K562 (cell line): ENCODE data around the gene RCOR3. TPM values are rescaled to one million over a fixed set of nuclear protein-coding genes. Genes with fewer than 3 reads are reported as not detected.

Experiments used
- ATAC-seq: fragments of 200-7000 bp; cut with Tn5 transposase; 3 replicates; pipeline ENCODE4 v1.9.1; 2020; ENCODE audit warnings: moderate library complexity
- BruUV-seq: library from RNA; stranded (reverse); fragments of 400-500 nt; replicated peaks from 2 replicates; lab custom pipeline; 2021; lab: Mats Ljungman, UMichigan
- CTCF ChIA-PET: fragments of 300-600 bp; formaldehyde crosslinking; extraction: SDS; loops from one replicate; lab custom pipeline; 2021; ENCODE audit warnings: low intra/inter-chr PET ratio; lab: Yijun Ruan, JAX
- POLR2A ChIA-PET: fragments of 300-600, 350-650 bp; sonication (Branson Sonifier 250); formaldehyde crosslinking; extraction: SDS; loops from one replicate; lab custom pipeline; 2021; ENCODE audit warnings: antibody characterized with exemption, inconsistent platforms; lab: Yijun Ruan, JAX
- DNase-seq, 4 experiments: peaks; one replicate each; pipeline versions ENCODE4 v3.0.0 to v3.0.0-alpha.2; 2011 to 2018; ENCODE audit warnings: low spot score in 3 of 4, mixed read lengths in 3 of 4; ENCODE audit errors: extremely low read depth in 1 of 4
- FAIRE-seq: peaks from 2 replicates; lab custom pipeline; 2011; peaks lifted over from hg19 to GRCh38; lab: Jason Lieb, UNC
- H2AFZ ChIP-seq: 2 replicates; pipeline ENCODE4 v1.6.0; 2011; ENCODE audit warnings: low read depth, low read length, control low read depth, inconsistent platforms
- H3K27ac ChIP-seq: fragments of 200-600 bp; 3 replicates; pipeline ENCODE4 v1.8.0; 2011; ENCODE audit warnings: low read depth, mild to moderate bottlenecking, control low read depth, inconsistent platforms, low read length, moderate library complexity, mixed read lengths; ENCODE audit errors: extremely low read depth
- H3K27me3 ChIP-seq, 2 experiments: fragments of 300-600 bp in 1 of 2; 2 replicates in 1 of 2; 3 replicates in 1 of 2; pipeline versions ENCODE4 v1.6.0 to v1.8.0; 2011; ENCODE audit warnings: inconsistent platforms in 2 of 2, low read length in 2 of 2, mild to moderate bottlenecking in 1 of 2, mixed read lengths in 1 of 2, moderate library complexity in 1 of 2; ENCODE audit not compliant: control insufficient read depth in 2 of 2, insufficient read depth in 2 of 2
- H3K36me3 ChIP-seq: fragments of 300-600 bp; 3 replicates; pipeline ENCODE4 v1.8.0; 2011; ENCODE audit warnings: mild to moderate bottlenecking, low read length, inconsistent platforms; ENCODE audit not compliant: control insufficient read depth, insufficient read depth
- H3K4me1 ChIP-seq, 2 experiments: fragments of 200-600 bp in 1 of 2; replicated peaks in 1 of 2; 2 replicates in 1 of 2; 3 replicates in 1 of 2; pipeline versions ENCODE4 v1.5.1 to v1.8.0; 2011; ENCODE audit warnings: inconsistent platforms in 2 of 2, low read length in 2 of 2, mild to moderate bottlenecking in 1 of 2, mixed read lengths in 1 of 2, moderate library complexity in 1 of 2; ENCODE audit not compliant: control insufficient read depth in 2 of 2, insufficient read depth in 2 of 2
- H3K4me2 ChIP-seq: 2 replicates; pipeline ENCODE4 v1.6.1; 2011; ENCODE audit warnings: low read length, control low read depth, inconsistent platforms, mixed read lengths; ENCODE audit not compliant: insufficient read depth
- H3K4me3 ChIP-seq: fragments of 200-600 bp; sonication (generic), shearing (Covaris generic); 2 replicates; pipeline ENCODE4 v1.5.1; 2016; ENCODE audit warnings: control low read depth, inconsistent platforms
- H3K79me2 ChIP-seq: fragments of 200-600 bp; 3 replicates; pipeline ENCODE4 v1.8.0; 2011; ENCODE audit warnings: low read length, inconsistent platforms; ENCODE audit not compliant: control insufficient read depth, insufficient read depth
- H3K9ac ChIP-seq, 2 experiments: 2 replicates each; pipeline versions ENCODE4 v1.6.0 to v1.6.1; 2011; ENCODE audit warnings: low read depth in 2 of 2, low read length in 2 of 2, control low read depth in 1 of 2, inconsistent platforms in 1 of 2, mild to moderate bottlenecking in 1 of 2, mixed read lengths in 1 of 2; ENCODE audit not compliant: insufficient read depth in 1 of 2
- H3K9me1 ChIP-seq: one replicate; pipeline ENCODE4 v1.6.0; 2011; ENCODE audit warnings: inconsistent platforms, mild to moderate bottlenecking, low read length, moderate library complexity; ENCODE audit not compliant: control insufficient read depth, insufficient read depth
- H3K9me3 ChIP-seq: replicated peaks from 2 replicates; pipeline ENCODE4 v1.5.1; 2011; ENCODE audit warnings: low read depth, low read length, inconsistent platforms; ENCODE audit not compliant: control insufficient read depth, insufficient read depth
- H4K20me1 ChIP-seq: replicated peaks from 2 replicates; pipeline ENCODE4 v1.6.1; 2011; ENCODE audit warnings: low read length, inconsistent platforms, mixed read lengths; ENCODE audit not compliant: control insufficient read depth, insufficient read depth
- ARID3B ChIP-seq: fragments of 250-450 bp; sonication (Bioruptor Pico); IDR thresholded peaks from 2 replicates; pipeline ENCODE4 v1.4.0; 2020; ENCODE audit warnings: borderline replicate concordance
- ATF1 ChIP-seq, 2 experiments: fragments of 450-650 bp in 1 of 2; IDR thresholded peaks; 2 replicates each; pipeline ENCODE4 v1.6.1; 2016; ENCODE audit warnings: missing compliant biosample characterization in 1 of 2, missing genetic modification characterization in 1 of 2
- BRD4 ChIP-seq: fragments of 200-600 bp; sonication (generic); IDR thresholded peaks from 2 replicates; pipeline ENCODE4 v1.6.1; 2017; ENCODE audit warnings: inconsistent platforms
- CBX2 ChIP-seq: fragments of 200-600 bp; sonication (generic); IDR thresholded peaks from one replicate; pipeline ENCODE4 v1.6.1; 2012; ENCODE audit warnings: mild to moderate bottlenecking, low read length, inconsistent platforms; ENCODE audit not compliant: insufficient read depth, poor library complexity, severe bottlenecking
- E2F1 ChIP-seq: sonication (generic); formaldehyde crosslinking; IDR thresholded peaks from 2 replicates; pipeline ENCODE4 v1.8.1; 2023; ENCODE audit warnings: mild to moderate bottlenecking, missing genetic modification reagents, moderate library complexity
- SUPT5H ChIP-seq: fragments of 450-650 bp; IDR thresholded peaks from 2 replicates; pipeline ENCODE4 v1.6.1; 2016
- ZNF449 ChIP-seq: fragments of 250-450 bp; sonication (Bioruptor Pico); IDR thresholded peaks from 2 replicates; pipeline ENCODE4 v1.8.0; 2022; ENCODE audit warnings: moderate library complexity, mild to moderate bottlenecking, inconsistent platforms
- WGBS: fragments of 100-300 bp; shearing (Covaris generic); methylation state at CpG from one replicate; pipeline ENCODE4 v1.1.6; 2016; ENCODE audit warnings: low coverage, mixed read lengths; ENCODE audit not compliant: insufficient coverage; ENCODE audit errors: missing lambda C conversion rate; 5-methylcytosine and 5-hydroxymethylcytosine counted together
- in situ Hi-C: fragments of 300-500 bp; cut with MboI; formaldehyde crosslinking; loops from 4 replicates; pipeline ENCODE4 v1.15.0; 2018; ENCODE audit warnings: inconsistent platforms, mixed read lengths
- intact Hi-C: fragments of 100-400 bp; cut with micrococcal nuclease; formaldehyde crosslinking; loops from 2 replicates; pipeline ENCODE4 v1.14.2; 2022
- polyA plus RNA-seq, 8 experiments: library from polyadenylated mRNA; depleted of rRNA in 4 of 8; stranded (reverse) in 5 of 8; unstranded in 3 of 8; fragments of >200 nt; fragmentation: Nextera tagmentation in 2 of 8; fragmentation: Illumina TruSeq in 1 of 8; extraction: Ambion mirVana in 2 of 8; extraction: Trizol in 1 of 8; gene quantifications; 2 replicates each; pipeline versions ENCODE4 v1.2.1 to v1.2.3, GENCODE V29; 2011 to 2014; ENCODE audit warnings: inconsistent platforms in 1 of 8, missing spikeins in 1 of 8
- total RNA-seq, 7 experiments: library from RNA; depleted of rRNA in 6 of 7; stranded (reverse); fragments of >200 nt in 6 of 7; fragmentation: Illumina TruSeq in 2 of 7; extraction: Trizol in 2 of 7; gene quantifications; 2 replicates each; pipeline versions ENCODE4 v1.2.1 to v1.2.3, GENCODE V29; 2011 to 2021; ENCODE audit warnings: low replicate concordance in 1 of 7

RCOR3 gene
- total and polyA plus RNA-seq, 9 of the 15 experiments (the other 6 are each of a cell fraction or from before 2014, with no cell fraction given), result 9.7 to 42.7 (median 29.5) TPM

- Histone ChIP-seq H2AFZ (no peak overlapping the region), H3K9me1 (no peaks in the 10 kb centered on the region), H3K9ac (no peak overlapping the region), H3K9me3 (no peaks in the 10 kb centered on the region; the same call in 1 of the 2 replicates), H3K4me2 (no peak overlapping the region), H3K4me1 (no peaks in the 10 kb centered on the region), H3K36me3 (no peaks in the 10 kb centered on the region), H4K20me1 (no peaks in the 10 kb centered on the region), H3K79me2 (no peaks in the 10 kb centered on the region), H3K27ac (no peak overlapping the region), H3K27me3 (no peaks in the 10 kb centered on the region), H3K4me3 (no peak overlapping the region)
- ATAC-seq, result no peak
- intact Hi-C loops, result no loop called here
- BruUV-seq, result no TSS peak
- ChIA-PET CTCF (no interaction called here), POLR2A (no interaction called here)
- DNase-seq, result no peak
- TF ChIP-seq ZNF449 (CRISPR knock-in tag) (no peak), CBX2 (no peak), ATF1 (CRISPR knock-in tag; IDR thresholded peaks at IDR 0.05) (no peak), ATF1 (tag; IDR thresholded peaks at IDR 0.05) (no peak), ARID3B (CRISPR knock-in tag) (no peak), BRD4 (no peak), E2F1 (no peak), SUPT5H (no peak)
- FAIRE-seq, result no peak
- 14% methylated on average over 1 of the region's 1 CpG for WGBS
- in situ Hi-C loops, result no loop called here
These were observed 27.3 kb upstream of the RCOR3 start for GRCh38 chr1:211231873-211232272.
